ENCODE results near the gene RAB3B.
"Not testable (repeated sequence)": the region's sequence is repeated elsewhere in the genome, so short reads cannot be mapped to it uniquely, and the experiment has no call there.

RAB3B gene

GRCh38 chr1:51915951-51916350, 74.5 kb downstream of the RAB3B start:
- FAIRE-seq, result no peak

GRCh38 chr1:51912881-51913280, 77.6 kb downstream of the RAB3B start:
- FAIRE-seq, result no peak

GRCh38 chr1:51910221-51911000, 80.1 kb downstream of the RAB3B start:
- FAIRE-seq, result no peak

- FAIRE-seq, result no peak
These were observed 82.0 kb downstream of the RAB3B start for GRCh38 chr1:51908499-51908898.

- FAIRE-seq, result no peak
These were observed 83.3 kb downstream of the RAB3B start for GRCh38 chr1:51907079-51907702.

GRCh38 chr1:51906306-51907078, 84.0 kb downstream of the RAB3B start:
- no peak for FAIRE-seq

GRCh38 chr1:51902456-51902855, 88.0 kb downstream of the RAB3B start:
- FAIRE-seq, result no peak

- FAIRE-seq, result no peak
These were observed 89.3 kb downstream of the RAB3B start for GRCh38 chr1:51901151-51901550.

- no peak for FAIRE-seq
These were observed 91.5 kb downstream of the RAB3B start for GRCh38 chr1:51899022-51899421.

GRCh38 chr1:51898090-51898734, 92.3 kb downstream of the RAB3B start:
- FAIRE-seq, result no peak

- no peak for FAIRE-seq
These were observed 92.8 kb downstream of the RAB3B start for GRCh38 chr1:51897699-51898031.

GRCh38 chr1:51894748-51895147, 95.8 kb downstream of the RAB3B start:
- FAIRE-seq, result not testable (repeated sequence)

GRCh38 chr1:51878616-51879336, 111.7 kb downstream of the RAB3B start, which contains the start of gene NRDC:
Gene NRDC (minus strand): TSS chr1:51878727. CDS start chr1:51878615, 112 bp downstream.
- FAIRE-seq, result peak; percentile 99

- no peak for FAIRE-seq
These were observed 112.2 kb downstream of the RAB3B start for GRCh38 chr1:51878308-51878615.

GRCh38 chr1:51877434-51878307, 112.8 kb downstream of the RAB3B start:
- no peak for FAIRE-seq

- FAIRE-seq, result no peak
These were observed 114.7 kb downstream of the RAB3B start for GRCh38 chr1:51875836-51876235.

- no peak for FAIRE-seq
These were observed 115.2 kb downstream of the RAB3B start for GRCh38 chr1:51875291-51875772.

GRCh38 chr1:51873270-51873669, 117.2 kb downstream of the RAB3B start:
- not testable (repeated sequence) for FAIRE-seq

GRCh38 chr1:51871351-51871975, 119.0 kb downstream of the RAB3B start:
- no peak for FAIRE-seq

- FAIRE-seq, result peak; percentile 11
These were observed 119.7 kb downstream of the RAB3B start for GRCh38 chr1:51870603-51871350.

Data from G401.6 (cell line).